PC-9 (cell line): ENCODE data around the gene CCDC92.

Source experiments
- CTCF ChIP-seq: fragments of 200-600 bp; sonication (generic); conservative IDR thresholded peaks from 2 replicates; pipeline ENCODE4 v1.6.1; 2017; ENCODE audit warnings: mixed run types, antibody characterized with exemption, mild to moderate bottlenecking, moderate library complexity
- EZH2 ChIP-seq: fragments of 200-600 bp; sonication (generic); IDR thresholded peaks from 2 replicates; pipeline ENCODE4 v1.8.0; 2017; ENCODE audit warnings: antibody characterized with exemption, low read depth

GRCh38 chr12:123907726-123908476, 64.7 kb downstream of the CCDC92 start:
- no peak for TF ChIP-seq CTCF
- no peak for TF ChIP-seq EZH2
